ENCODE results near the gene HDAC1.

- no peak for TF ChIP-seq CTCF (IDR thresholded peaks at IDR 0.05)
- no peak for TF ChIP-seq POLR2A (IDR thresholded peaks at IDR 0.05)
Measured at GRCh38 chr1:32358435-32358834, 66.6 kb downstream of the HDAC1 start.

Data from heart left ventricle (tissue), 13 donors.